GM12878 (cell line): ENCODE data around the gene BTK. TPM values are rescaled to one million over a fixed set of nuclear protein-coding genes. Genes with fewer than 3 reads are reported as not detected.

ENCODE experiments used
- ATAC-seq: fragments of 200-7000 bp; cut with Tn5 transposase; 3 replicates; pipeline ENCODE4 v1.9.1; 2020; ENCODE audit warnings: mild to moderate bottlenecking, moderate library complexity
- BruUV-seq: library from RNA; stranded (reverse); fragments of 400-500 nt; replicated peaks from 2 replicates; lab custom pipeline; 2021; lab: Mats Ljungman, UMichigan
- CTCF ChIA-PET: fragments of 300-600 bp; sonication (Branson Sonifier 250); formaldehyde crosslinking; extraction: SDS; loops from one replicate; lab custom pipeline; 2021; ENCODE audit warnings: inconsistent platforms; lab: Yijun Ruan, JAX
- POLR2A ChIA-PET: fragments of 350-600 bp; formaldehyde crosslinking; extraction: SDS; loops from one replicate; lab custom pipeline; 2021; ENCODE audit warnings: inconsistent platforms; lab: Charles Lee
- RAD21 ChIA-PET: fragments of 300-600 bp; sonication (Branson Sonifier 250); formaldehyde crosslinking; loops from one replicate; lab custom pipeline; 2023; ENCODE audit warnings: antibody characterized with exemption; ENCODE audit not compliant: unreplicated experiment; lab: Charles Lee
- SMC1A ChIA-PET: fragments of 300-600 bp; sonication (Branson Sonifier 250); formaldehyde crosslinking; loops from one replicate; lab custom pipeline; 2023; ENCODE audit not compliant: unreplicated experiment, uncharacterized antibody; lab: Charles Lee
- DNase-seq: peaks from one replicate; pipeline ENCODE4 v3.0.0-alpha.2; 2011; ENCODE audit warnings: low read depth, low spot score
- FAIRE-seq: peaks from 3 replicates; lab custom pipeline; 2011; peaks lifted over from hg19 to GRCh38; lab: Jason Lieb, UNC
- H2AFZ ChIP-seq: 2 replicates; pipeline ENCODE4 v1.6.0; 2011; ENCODE audit warnings: low read depth, low read length, control low read depth; ENCODE audit not compliant: control insufficient read depth
- H3K27ac ChIP-seq: 2 replicates; pipeline ENCODE4 v1.5.1; 2011; ENCODE audit warnings: control low read depth; ENCODE audit not compliant: control insufficient read depth, insufficient read depth
- H3K27me3 ChIP-seq, 2 experiments: replicated peaks in 1 of 2; 2 replicates each; pipeline versions ENCODE4 v1.6.0 to v1.6.1; 2011; ENCODE audit warnings: low read length in 1 of 2; ENCODE audit not compliant: control insufficient read depth in 2 of 2, insufficient read depth in 2 of 2
- H3K36me3 ChIP-seq, 2 experiments: 2 replicates each; pipeline ENCODE4 v1.5.1; 2011; ENCODE audit warnings: low read length in 1 of 2; ENCODE audit not compliant: control insufficient read depth in 2 of 2, insufficient read depth in 2 of 2
- H3K4me1 ChIP-seq: 2 replicates; pipeline ENCODE4 v1.6.1; 2011; ENCODE audit warnings: mild to moderate bottlenecking, low read length, moderate library complexity, mixed read lengths; ENCODE audit not compliant: control insufficient read depth, insufficient read depth
- H3K4me2 ChIP-seq: 2 replicates; pipeline ENCODE4 v1.6.0; 2011; ENCODE audit warnings: control low read depth; ENCODE audit not compliant: control insufficient read depth, insufficient read depth
- H3K4me3 ChIP-seq: fragments of 200-600 bp; sonication (generic); 2 replicates; pipeline ENCODE4 v1.5.1; 2016
- H3K79me2 ChIP-seq: 2 replicates; pipeline ENCODE4 v1.6.0; 2011; ENCODE audit warnings: low read length; ENCODE audit not compliant: control insufficient read depth, insufficient read depth
- H3K9ac ChIP-seq: 2 replicates; pipeline ENCODE4 v1.8.0; 2011; ENCODE audit warnings: low read length, control low read depth, mixed read lengths; ENCODE audit not compliant: control insufficient read depth, insufficient read depth
- H3K9me3 ChIP-seq: replicated peaks from 3 replicates; pipeline ENCODE4 v1.5.1; 2011; ENCODE audit warnings: mild to moderate bottlenecking, low read length; ENCODE audit not compliant: control insufficient read depth, insufficient read depth
- H4K20me1 ChIP-seq: 2 replicates; pipeline ENCODE4 v1.6.0; 2011; ENCODE audit not compliant: control insufficient read depth, insufficient read depth
- BCL11A ChIP-seq: IDR thresholded peaks from 2 replicates; pipeline ENCODE4 v1.6.1; 2011; ENCODE audit warnings: low read depth, low read length
- ELK1 ChIP-seq: IDR thresholded peaks from 2 replicates; pipeline ENCODE4 v1.6.1; 2012; ENCODE audit warnings: low read depth, low read length, improper control_type of control experiment
- ETV6 ChIP-seq, 2 experiments: fragments of 450-650 bp in 1 of 2; IDR thresholded peaks in 1 of 2; conservative IDR thresholded peaks in 1 of 2; 2 replicates each; pipeline ENCODE4 v1.6.1; 2014; ENCODE audit warnings: antibody characterized with exemption in 1 of 2, borderline replicate concordance in 1 of 2, low read depth in 1 of 2, mild to moderate bottlenecking in 1 of 2, moderate library complexity in 1 of 2
- JUNB ChIP-seq: IDR thresholded peaks from 2 replicates; pipeline ENCODE4 v1.6.1; 2016; ENCODE audit warnings: antibody characterized with exemption, mild to moderate bottlenecking
- POLR2AphosphoS2 ChIP-seq: IDR thresholded peaks from 2 replicates; pipeline ENCODE4 v1.6.1; 2011; ENCODE audit warnings: low read depth, mild to moderate bottlenecking, low read length, improper control_type of control experiment, moderate library complexity
- SPI1 ChIP-seq: IDR thresholded peaks from 2 replicates; pipeline ENCODE4 v1.6.1; 2011; ENCODE audit warnings: low read depth, mild to moderate bottlenecking, low read length, moderate library complexity, borderline replicate concordance; ENCODE audit not compliant: insufficient read depth
- WGBS: methylation state at CpG from one replicate; pipeline ENCODE4 v1.1.6; 2016; ENCODE audit warnings: low lambda C conversion rate; ENCODE audit not compliant: insufficient replicate concordance, insufficient coverage; ENCODE audit errors: missing lambda C conversion rate; 5-methylcytosine and 5-hydroxymethylcytosine counted together
- in situ Hi-C: fragments of 300-500 bp; cut with MboI; formaldehyde crosslinking; loops from 9 replicates; pipeline ENCODE4 v1.14.3; 2018; ENCODE audit warnings: mixed read lengths
- intact Hi-C: fragments of 100-400 bp; cut with micrococcal nuclease; formaldehyde crosslinking; loops from one replicate; pipeline ENCODE4 v1.14.2; 2022; ENCODE audit not compliant: unreplicated experiment
- polyA plus RNA-seq, 11 experiments: library from polyadenylated mRNA; depleted of rRNA in 4 of 11; unstranded in 6 of 11; stranded (reverse) in 5 of 11; fragments of >200 nt; fragmentation: Nextera tagmentation in 4 of 11; fragmentation: Illumina TruSeq in 1 of 11; extraction: Ambion mirVana in 4 of 11; extraction: Trizol in 1 of 11; gene quantifications; 1 replicate in 1 of 11; 2 replicates in 10 of 11; pipeline versions ENCODE4 v1.2.1 to v1.2.3, GENCODE V29; 2011 to 2016; ENCODE audit warnings: inconsistent platforms in 2 of 11, missing spikeins in 2 of 11, low read depth in 1 of 11
- total RNA-seq, 4 experiments: library from RNA; depleted of rRNA in 3 of 4; stranded (reverse); fragments of >200 nt in 3 of 4; fragmentation: Illumina TruSeq in 1 of 4; extraction: Trizol in 1 of 4; gene quantifications; 2 replicates each; pipeline versions ENCODE4 v1.2.1 to v1.2.3, GENCODE V29; 2013 to 2021

BTK gene
- total and polyA plus RNA-seq, 10 of the 15 experiments (the other 5 are each of a cell fraction or from before 2014, with no cell fraction given): 24.0 to 154 (median 88.9) TPM

GRCh38 chrX:101377547-101377946 is 8.4 kb downstream of the BTK start:
- DNase-seq (no peak), ATAC-seq (peak; percentile 70), FAIRE-seq (peak; percentile 13)
- in situ Hi-C loops (no loop called here), intact Hi-C loops (no loop called here)
- no peak overlapping the region for H3K9ac ChIP-seq
- H2AFZ ChIP-seq: no peak overlapping the region
- ChIA-PET SMC1A (interaction anchor here (0.5 to 0.8 kb wide), 3 partner anchors 8 to 12 kb away, joined by 3 read pairs; no protein-coding TSS in a partner anchor), RAD21 (no interaction called here), POLR2A (interaction anchor here (0.6 kb wide), 1 partner anchor 11 kb away, joined by 3 read pairs; no protein-coding TSS in a partner anchor), CTCF (interaction anchor here (2.0 kb wide), 1 partner anchor 37 kb away, joined by 4 read pairs; no protein-coding TSS in a partner anchor)
- 0% methylated on average over 1 of the region's 1 CpG for WGBS
- no peaks in the 10 kb centered on the region for H3K9me3 ChIP-seq
- no peak overlapping the region for H3K27ac ChIP-seq
- TF ChIP-seq BCL11A (no peak), ETV6 (conservative IDR thresholded peaks at IDR 0.05 in 1 of 2, IDR thresholded peaks at IDR 0.05 in 1 of 2; ENCODE audit: borderline replicate concordance in 1 of 2, low read depth in 1 of 2) (no peak), POLR2AphosphoS2 (no peak), ELK1 (no peak)
- H3K4me2 ChIP-seq: no peak overlapping the region
- no peaks in the 10 kb centered on the region for H4K20me1 ChIP-seq
- H3K4me3 ChIP-seq: no peak overlapping the region
- H3K27me3 ChIP-seq: no peaks in the 10 kb centered on the region
- H3K4me1 ChIP-seq: no peaks in the 10 kb centered on the region
- H3K36me3 ChIP-seq: no peaks in the 10 kb centered on the region; a peak in 1 of 4 replicates
- BruUV-seq: no TSS peak
- H3K79me2 ChIP-seq: peaks cover 26% of the 10 kb centered on the region

- TF ChIP-seq SPI1 (peak; percentile 36; the same call in 1 of the 2 replicates), JUNB (no peak)
- Histone ChIP-seq H3K27ac (no peak overlapping the region; the same call in 1 of the 2 replicates), H3K27me3 (no peaks in the 10 kb centered on the region), H3K9ac (no peak overlapping the region), H3K36me3 (no peaks in the 10 kb centered on the region; a peak in 1 of 4 replicates), H3K4me3 (no peak overlapping the region; the same call in 1 of the 2 replicates), H3K4me2 (no peak overlapping the region; the same call in 1 of the 2 replicates), H3K79me2 (no peaks in the 10 kb centered on the region), H4K20me1 (no peaks in the 10 kb centered on the region), H3K4me1 (0 out of 2 replicates have a peak, but pooled peaks cover 2% of the 10 kb centered on the region), H3K9me3 (no peaks in the 10 kb centered on the region), H2AFZ (no peak overlapping the region)
- ChIA-PET POLR2A (no interaction called here), RAD21 (no interaction called here), SMC1A (no interaction called here), CTCF (no interaction called here)
- BruUV-seq: no TSS peak
- ATAC-seq (peak; percentile 31; the same call in 1 of the 3 replicates), DNase-seq (no peak), FAIRE-seq (no peak)
- intact Hi-C loops (no loop called here), in situ Hi-C loops (no loop called here)
- WGBS: 14% methylated on average over 3 of the region's 3 CpGs
Measured at GRCh38 chrX:101370888-101371504, 15.0 kb downstream of the BTK start.
